Loucy (cell line): Measurements from ENCODE around the gene ARID2.

Source experiments
- CTCF ChIP-seq: fragments of 200-600 bp; sonication (generic); conservative IDR thresholded peaks from 2 replicates; pipeline ENCODE4 v1.5.1; 2014; ENCODE audit warnings: mild to moderate bottlenecking, antibody characterized with exemption, low read length
- EZH2phosphoT487 ChIP-seq: fragments of 200-600 bp; IDR thresholded peaks from 2 replicates; pipeline ENCODE4 v1.6.1; 2018; ENCODE audit warnings: antibody characterized with exemption, mild to moderate bottlenecking, moderate library complexity, borderline replicate concordance

GRCh38 chr12:45831590-45831989 is 102.1 kb downstream of the ARID2 start:
- TF ChIP-seq CTCF (no peak), EZH2phosphoT487 (no peak)
